Subcutaneous adipose tissue (tissue), 4 donors: ENCODE measurements around the gene FYCO1. TPM values are rescaled to one million over a fixed set of nuclear protein-coding genes. Genes with fewer than 3 reads are reported as not detected.

Source experiments
- CTCF ChIP-seq: fragments of 450-650 bp; IDR thresholded peaks from one replicate; pipeline ENCODE4 v1.5.1; 2016; ENCODE audit warnings: low read depth, mild to moderate bottlenecking, control low read depth, antibody characterized with exemption, moderate library complexity
- total RNA-seq, 4 donors: library from RNA; depleted of rRNA; stranded (reverse); fragments of >200 nt; gene quantifications; one replicate each; pipeline ENCODE4 v1.1.0, GENCODE V29; 2016

The FYCO1 gene
- total RNA-seq, 4 donors from 2014 or later, result 36.7 to 46.7 (median 43.6) TPM

- TF ChIP-seq CTCF, result no peak
Measured at GRCh38 chr3:45874677-45875346, 120.8 kb downstream of the FYCO1 start.

- TF ChIP-seq CTCF, result no peak
Measured at GRCh38 chr3:45873638-45874037, 122.0 kb downstream of the FYCO1 start.

- no peak for TF ChIP-seq CTCF
Measured at GRCh38 chr3:45873036-45873435, 122.6 kb downstream of the FYCO1 start.

- no peak for TF ChIP-seq CTCF
Measured at GRCh38 chr3:45872569-45872968, 123.1 kb downstream of the FYCO1 start.

GRCh38 chr3:45871780-45872179, 123.8 kb downstream of the FYCO1 start:
- no peak for TF ChIP-seq CTCF

GRCh38 chr3:45870099-45870498, 125.5 kb downstream of the FYCO1 start:
- TF ChIP-seq CTCF, result no peak

GRCh38 chr3:45869638-45870037, 126.0 kb downstream of the FYCO1 start:
- no peak for TF ChIP-seq CTCF
